ENCODE results near the gene RNF26. TPM values are rescaled to one million over a fixed set of nuclear protein-coding genes. Genes with fewer than 3 reads are reported as not detected.

Gene RNF26
- total and polyA plus RNA-seq, 2 donors (not counting 3 experiments of a cell fraction or from before 2014, with no cell fraction given) = 40.1 to 43.8 TPM

DNA sequence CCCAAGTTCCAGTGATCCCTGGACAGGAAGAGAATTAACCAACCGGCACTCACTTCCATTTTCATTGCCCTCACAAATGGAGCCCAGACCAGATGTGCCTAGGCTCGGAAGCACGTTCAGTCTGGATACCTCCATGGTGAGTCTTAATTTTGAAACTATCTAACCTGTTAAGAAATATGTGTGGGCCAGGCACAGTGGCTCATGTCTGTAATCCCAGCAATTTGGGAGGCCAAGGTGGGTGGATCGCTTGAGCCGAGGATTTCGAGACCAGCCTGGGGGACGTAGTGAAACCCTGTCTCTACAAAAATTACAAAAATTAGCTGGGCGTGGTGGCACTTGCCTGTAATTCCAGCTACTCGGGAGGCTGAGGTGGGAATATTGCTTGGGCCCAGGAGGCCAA lies 48.9 kb upstream of the RNF26 start:
- TF ChIP-seq, protein P1, sequence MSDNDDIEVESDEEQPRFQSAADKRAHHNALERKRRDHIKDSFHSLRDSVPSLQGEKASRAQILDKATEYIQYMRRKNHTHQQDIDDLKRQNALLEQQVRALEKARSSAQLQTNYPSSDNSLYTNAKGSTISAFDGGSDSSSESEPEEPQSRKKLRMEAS (IDR thresholded peaks at IDR 0.05; ENCODE audit: insufficient read depth, insufficient read length) = no peak
- no peak for TF ChIP-seq GATA2 (IDR thresholded peaks at IDR 0.05; ENCODE audit: insufficient read depth, insufficient read length, low read depth, low read length)
- TF ChIP-seq POLR2AphosphoS5 (IDR thresholded peaks at IDR 0.05; ENCODE audit: insufficient read depth, low read depth, low read length) = no peak
- TF ChIP-seq FOS (IDR thresholded peaks at IDR 0.05; ENCODE audit: borderline replicate concordance, insufficient read depth, low read length) = no peak
- no peak for TF ChIP-seq EZH2 (IDR thresholded peaks at IDR 0.05; ENCODE audit: borderline replicate concordance, low read depth, low read length, severe bottlenecking)
- TF ChIP-seq JUN (IDR thresholded peaks at IDR 0.05; ENCODE audit: borderline replicate concordance, insufficient read depth, insufficient read length, low read depth) = no peak
- no peak for TF ChIP-seq POLR2A (IDR thresholded peaks at IDR 0.05; ENCODE audit: low read depth, low read length)
- TF ChIP-seq MYC (IDR thresholded peaks at IDR 0.05; ENCODE audit: low read depth, low read length) = no peak
- TF ChIP-seq, protein P2, sequence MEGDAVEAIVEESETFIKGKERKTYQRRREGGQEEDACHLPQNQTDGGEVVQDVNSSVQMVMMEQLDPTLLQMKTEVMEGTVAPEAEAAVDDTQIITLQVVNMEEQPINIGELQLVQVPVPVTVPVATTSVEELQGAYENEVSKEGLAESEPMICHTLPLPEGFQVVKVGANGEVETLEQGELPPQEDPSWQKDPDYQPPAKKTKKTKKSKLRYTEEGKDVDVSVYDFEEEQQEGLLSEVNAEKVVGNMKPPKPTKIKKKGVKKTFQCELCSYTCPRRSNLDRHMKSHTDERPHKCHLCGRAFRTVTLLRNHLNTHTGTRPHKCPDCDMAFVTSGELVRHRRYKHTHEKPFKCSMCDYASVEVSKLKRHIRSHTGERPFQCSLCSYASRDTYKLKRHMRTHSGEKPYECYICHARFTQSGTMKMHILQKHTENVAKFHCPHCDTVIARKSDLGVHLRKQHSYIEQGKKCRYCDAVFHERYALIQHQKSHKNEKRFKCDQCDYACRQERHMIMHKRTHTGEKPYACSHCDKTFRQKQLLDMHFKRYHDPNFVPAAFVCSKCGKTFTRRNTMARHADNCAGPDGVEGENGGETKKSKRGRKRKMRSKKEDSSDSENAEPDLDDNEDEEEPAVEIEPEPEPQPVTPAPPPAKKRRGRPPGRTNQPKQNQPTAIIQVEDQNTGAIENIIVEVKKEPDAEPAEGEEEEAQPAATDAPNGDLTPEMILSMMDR (IDR thresholded peaks at IDR 0.05; ENCODE audit: extremely low read depth in 1 of 2, insufficient read depth in 1 of 2, low read depth in 1 of 2, low read length in 2 of 2) = no peak
- DNase-seq (ENCODE audit: low read depth, low spot score) = no peak
- FAIRE-seq = no peak
- no TSS peak for BruUV-seq (replicated peaks)
- no peaks in the 10 kb centered on the region for H3K27me3 ChIP-seq (ENCODE audit: control insufficient read depth in 2 of 2, insufficient read depth in 2 of 2, low read length in 2 of 2)
- no peak overlapping the region for H3K9ac ChIP-seq (replicated peaks; ENCODE audit: extremely low read depth, insufficient read depth, low read length)
- no peaks in the 10 kb centered on the region for H3K9me3 ChIP-seq (replicated peaks; ENCODE audit: control insufficient read depth, insufficient read depth, low read length)
- H3K4me1 ChIP-seq (ENCODE audit: control insufficient read depth, extremely low read depth, insufficient read depth, low read length) = no peaks in the 10 kb centered on the region
- CTCF ChIA-PET = interaction anchor here (1.3 to 2.1 kb wide), 3 partner anchors 37 to 89 kb away, joined by 3 to 6 read pairs (median 3); no protein-coding TSS in a partner anchor
- no peak overlapping the region for H2AFZ ChIP-seq (ENCODE audit: low read depth, low read length)
- no peaks in the 10 kb centered on the region for H3K79me2 ChIP-seq (ENCODE audit: control insufficient read depth, insufficient read depth, low read length)
- POLR2A ChIA-PET = no interaction called here
- intact Hi-C loops (cut with micrococcal nuclease) (no loop called here), dilution Hi-C loops (cut with MboI; ENCODE audit: extremely low pct_ligation_motif_present, low sequenced_read_pairs) (no loop called here)
- no peak overlapping the region for H3K27ac ChIP-seq (ENCODE audit: insufficient read depth, low read depth, low read length)
- no peaks in the 10 kb centered on the region for H4K20me1 ChIP-seq (replicated peaks; ENCODE audit: control insufficient read depth, extremely low read depth, insufficient read depth, low read length)
- no peak overlapping the region for H3K4me3 ChIP-seq (replicated peaks in 1 of 3; ENCODE audit: insufficient read depth in 1 of 3, low read depth in 1 of 3, low read length in 3 of 3)
- no peaks in the 10 kb centered on the region for H3K9me1 ChIP-seq (replicated peaks; ENCODE audit: control insufficient read depth, extremely low read depth, insufficient read depth, low read length)
- peaks cover 10 to 16% of the 10 kb centered on the region in 2 experiments for H3K36me3 ChIP-seq (ENCODE audit: control insufficient read depth in 2 of 2, extremely low read depth in 1 of 2, insufficient read depth in 2 of 2, low read length in 2 of 2)
- H3K4me2 ChIP-seq (ENCODE audit: insufficient read depth, low read length) = no peak overlapping the region
